HepG2 (cell line): ENCODE results near the gene TUBB2B. TPM values are rescaled to one million over a fixed set of nuclear protein-coding genes. Genes with fewer than 3 reads are reported as not detected.

ENCODE experiments used
- BRD4 ChIP-seq: sonication (generic); formaldehyde crosslinking; IDR thresholded peaks from 2 replicates; pipeline ENCODE4 v1.4.0; 2020; ENCODE audit warnings: missing genetic modification reagents
- CBFB ChIP-seq: sonication (generic); formaldehyde crosslinking; IDR thresholded peaks from 2 replicates; pipeline ENCODE4 v1.4.0; 2020; ENCODE audit warnings: missing genetic modification reagents
- FOXJ3 ChIP-seq: sonication (generic); formaldehyde crosslinking; IDR thresholded peaks from 2 replicates; pipeline ENCODE4 v1.4.0; 2020; ENCODE audit warnings: missing genetic modification reagents, mild to moderate bottlenecking, borderline replicate concordance
- JUNB ChIP-seq: sonication (generic); formaldehyde crosslinking; IDR thresholded peaks from 2 replicates; pipeline ENCODE4 v1.8.0; 2022; ENCODE audit warnings: missing genetic modification reagents, mild to moderate bottlenecking, borderline replicate concordance
- KDM6A ChIP-seq: IDR thresholded peaks from 2 replicates; pipeline ENCODE4 v1.6.1; 2016; ENCODE audit warnings: low read depth
- RCOR2 ChIP-seq: IDR thresholded peaks from 2 replicates; pipeline ENCODE4 v1.6.1; 2016; ENCODE audit warnings: missing biosample characterization, missing genetic modification reagents
- SP1 ChIP-seq, 2 experiments: fragments of 450-650 bp in 1 of 2; sonication (generic) in 1 of 2; formaldehyde crosslinking in 1 of 2; IDR thresholded peaks; 2 replicates each; pipeline versions ENCODE4 v1.4.0 to v1.6.1; 2016 to 2020; ENCODE audit warnings: missing genetic modification reagents in 1 of 2
- U2AF2 ChIP-seq: fragments of 200-400 bp; formaldehyde crosslinking; IDR thresholded peaks from 2 replicates; pipeline ENCODE4 v1.6.1; 2017; ENCODE audit warnings: low read depth, mild to moderate bottlenecking, low read length
- XBP1 ChIP-seq: sonication (generic); formaldehyde crosslinking; IDR thresholded peaks from 2 replicates; pipeline ENCODE4 v1.5.0; 2020; ENCODE audit warnings: missing genetic modification reagents
- ZFX ChIP-seq: sonication (generic); formaldehyde crosslinking; IDR thresholded peaks from 2 replicates; pipeline ENCODE4 v1.4.0; 2020; ENCODE audit warnings: mild to moderate bottlenecking, low read depth, missing genetic modification reagents, moderate library complexity
- ZNF264 ChIP-seq: sonication (generic); formaldehyde crosslinking; IDR thresholded peaks from 2 replicates; pipeline ENCODE4 v1.4.0; 2020; ENCODE audit warnings: missing genetic modification reagents
- ZNF343 ChIP-seq: sonication (generic); formaldehyde crosslinking; IDR thresholded peaks from 2 replicates; pipeline ENCODE4 v1.4.0; 2020; ENCODE audit warnings: mild to moderate bottlenecking, missing genetic modification reagents
- ZNF350 ChIP-seq: sonication (generic); formaldehyde crosslinking; IDR thresholded peaks from 2 replicates; pipeline ENCODE4 v1.4.0; 2020; ENCODE audit warnings: mild to moderate bottlenecking, low read depth, missing genetic modification reagents, borderline replicate concordance
- ZNF546 ChIP-seq: sonication (generic); formaldehyde crosslinking; conservative IDR thresholded peaks from 2 replicates; pipeline ENCODE4 v1.8.1; 2023; ENCODE audit warnings: mild to moderate bottlenecking, missing genetic modification reagents
- ZNF570 ChIP-seq: sonication (generic); formaldehyde crosslinking; IDR thresholded peaks from 2 replicates; pipeline ENCODE4 v1.4.0; 2020; ENCODE audit warnings: mild to moderate bottlenecking, missing genetic modification reagents, borderline replicate concordance
- ZNF644 ChIP-seq: IDR thresholded peaks from 2 replicates; pipeline ENCODE4 v1.6.1; 2016; ENCODE audit warnings: low read depth
- ZNF660 ChIP-seq: sonication (generic); formaldehyde crosslinking; IDR thresholded peaks from 2 replicates; pipeline ENCODE4 v1.5.1; 2020; ENCODE audit warnings: mild to moderate bottlenecking, low read depth, missing genetic modification reagents, borderline replicate concordance
- polyA plus RNA-seq, 8 experiments: library from polyadenylated mRNA; depleted of rRNA in 3 of 8; stranded (reverse) in 7 of 8; unstranded in 1 of 8; fragments of >200 nt; fragmentation: Illumina TruSeq in 4 of 8; extraction: Trizol in 4 of 8; gene quantifications; 2 replicates each; pipeline versions ENCODE4 v1.2.1 to v1.2.3, GENCODE V29; 2011 to 2016; ENCODE audit warnings: low read depth in 4 of 8, missing spikeins in 1 of 8, mixed read lengths in 1 of 8; ENCODE audit not compliant: insufficient read depth in 1 of 8
- total RNA-seq, 5 experiments: library from RNA; depleted of rRNA; stranded (reverse); fragments of >200 nt; fragmentation: Illumina TruSeq; extraction: Trizol; gene quantifications; 2 replicates each; pipeline ENCODE4 v1.2.3, GENCODE V29; 2016; ENCODE audit warnings: low read depth in 1 of 5
- TF ChIP-seq, protein P1 (sequence below): sonication (generic); formaldehyde crosslinking; IDR thresholded peaks from one replicate; pipeline ENCODE4 v1.5.1; 2020; ENCODE audit warnings: mild to moderate bottlenecking, missing genetic modification reagents; ENCODE audit errors: not compliant biosample characterization
- TF ChIP-seq, protein P2 (sequence below): sonication (generic); formaldehyde crosslinking; IDR thresholded peaks from 2 replicates; pipeline ENCODE4 v1.4.0; 2020; ENCODE audit warnings: missing genetic modification reagents

The TUBB2B gene
- total and polyA plus RNA-seq, 2 of the 13 experiments (the other 11 are each of a cell fraction or from before 2014, with no cell fraction given) = 10.3 to 23.6 TPM

DNA sequence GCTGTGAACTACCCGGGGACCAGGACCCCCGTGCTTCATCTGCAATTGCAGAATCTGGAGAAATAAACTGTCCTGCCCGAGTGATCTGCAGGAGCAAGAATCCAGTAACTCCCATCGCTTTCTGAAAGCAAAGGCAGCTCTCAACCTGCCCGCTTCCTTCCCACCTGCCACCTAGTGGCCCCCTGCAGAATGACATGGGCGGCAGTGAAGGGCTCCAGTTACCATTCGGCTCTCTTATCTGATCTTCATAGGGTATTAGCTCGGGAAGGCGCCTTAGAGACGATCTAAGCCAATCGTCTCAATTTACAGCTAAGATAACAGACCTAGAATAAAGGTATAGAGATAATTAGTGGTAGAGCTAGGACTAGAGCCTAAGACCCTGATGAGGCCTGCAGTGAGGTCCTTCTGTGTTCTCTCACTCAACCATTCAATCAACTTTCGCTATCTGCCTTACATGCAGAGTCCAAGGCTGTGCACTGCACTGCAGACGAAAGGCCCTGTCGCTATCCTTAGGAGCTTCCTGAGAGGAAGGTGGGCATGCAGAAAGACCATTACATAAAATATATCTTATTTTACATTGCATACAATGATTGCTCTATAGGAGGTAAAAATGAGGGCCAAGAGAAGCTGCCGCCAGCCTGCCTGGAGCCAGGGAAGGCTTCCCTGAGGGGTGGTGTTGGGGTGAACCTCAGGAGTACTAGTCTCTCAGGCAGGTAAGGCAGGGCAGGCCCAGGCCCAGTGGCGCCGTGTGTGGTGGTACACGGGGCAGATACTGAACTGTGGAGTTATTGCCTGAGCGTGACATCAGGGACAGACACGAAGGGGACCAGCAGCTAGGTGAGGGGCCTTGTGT lies 24.2 kb upstream of the TUBB2B start (continued):
- TF ChIP-seq ZFX = peak; percentile 52
- no peak for TF ChIP-seq XBP1 (CRISPR knock-in tag)
- TF ChIP-seq SP1 (IDR thresholded peaks at IDR 0.05) = no peak
- TF ChIP-seq SP1 (CRISPR knock-in tag; IDR thresholded peaks at IDR 0.05) = peak; percentile 59
- no peak for TF ChIP-seq ZNF343 (CRISPR knock-in tag)
- no peak for TF ChIP-seq ZNF350 (CRISPR knock-in tag)
- no peak for TF ChIP-seq FOXJ3 (CRISPR knock-in tag)
- TF ChIP-seq ZNF546 (CRISPR knock-in tag) = no peak
- TF ChIP-seq BRD4 (CRISPR knock-in tag) = no peak
- TF ChIP-seq JUNB (CRISPR knock-in tag) = no peak
- TF ChIP-seq CBFB (CRISPR knock-in tag) = no peak
- TF ChIP-seq RCOR2 (CRISPR knock-in tag) = peak; percentile 16; the same call in 1 of the 2 replicates
- no peak for TF ChIP-seq KDM6A (CRISPR knock-in tag)
- TF ChIP-seq ZNF570 = no peak
- peak; percentile 44; the same call in 1 of the 2 replicates for TF ChIP-seq ZNF644 (CRISPR knock-in tag)
- no peak for TF ChIP-seq ZNF660 (CRISPR knock-in tag)
- TF ChIP-seq, protein P1, sequence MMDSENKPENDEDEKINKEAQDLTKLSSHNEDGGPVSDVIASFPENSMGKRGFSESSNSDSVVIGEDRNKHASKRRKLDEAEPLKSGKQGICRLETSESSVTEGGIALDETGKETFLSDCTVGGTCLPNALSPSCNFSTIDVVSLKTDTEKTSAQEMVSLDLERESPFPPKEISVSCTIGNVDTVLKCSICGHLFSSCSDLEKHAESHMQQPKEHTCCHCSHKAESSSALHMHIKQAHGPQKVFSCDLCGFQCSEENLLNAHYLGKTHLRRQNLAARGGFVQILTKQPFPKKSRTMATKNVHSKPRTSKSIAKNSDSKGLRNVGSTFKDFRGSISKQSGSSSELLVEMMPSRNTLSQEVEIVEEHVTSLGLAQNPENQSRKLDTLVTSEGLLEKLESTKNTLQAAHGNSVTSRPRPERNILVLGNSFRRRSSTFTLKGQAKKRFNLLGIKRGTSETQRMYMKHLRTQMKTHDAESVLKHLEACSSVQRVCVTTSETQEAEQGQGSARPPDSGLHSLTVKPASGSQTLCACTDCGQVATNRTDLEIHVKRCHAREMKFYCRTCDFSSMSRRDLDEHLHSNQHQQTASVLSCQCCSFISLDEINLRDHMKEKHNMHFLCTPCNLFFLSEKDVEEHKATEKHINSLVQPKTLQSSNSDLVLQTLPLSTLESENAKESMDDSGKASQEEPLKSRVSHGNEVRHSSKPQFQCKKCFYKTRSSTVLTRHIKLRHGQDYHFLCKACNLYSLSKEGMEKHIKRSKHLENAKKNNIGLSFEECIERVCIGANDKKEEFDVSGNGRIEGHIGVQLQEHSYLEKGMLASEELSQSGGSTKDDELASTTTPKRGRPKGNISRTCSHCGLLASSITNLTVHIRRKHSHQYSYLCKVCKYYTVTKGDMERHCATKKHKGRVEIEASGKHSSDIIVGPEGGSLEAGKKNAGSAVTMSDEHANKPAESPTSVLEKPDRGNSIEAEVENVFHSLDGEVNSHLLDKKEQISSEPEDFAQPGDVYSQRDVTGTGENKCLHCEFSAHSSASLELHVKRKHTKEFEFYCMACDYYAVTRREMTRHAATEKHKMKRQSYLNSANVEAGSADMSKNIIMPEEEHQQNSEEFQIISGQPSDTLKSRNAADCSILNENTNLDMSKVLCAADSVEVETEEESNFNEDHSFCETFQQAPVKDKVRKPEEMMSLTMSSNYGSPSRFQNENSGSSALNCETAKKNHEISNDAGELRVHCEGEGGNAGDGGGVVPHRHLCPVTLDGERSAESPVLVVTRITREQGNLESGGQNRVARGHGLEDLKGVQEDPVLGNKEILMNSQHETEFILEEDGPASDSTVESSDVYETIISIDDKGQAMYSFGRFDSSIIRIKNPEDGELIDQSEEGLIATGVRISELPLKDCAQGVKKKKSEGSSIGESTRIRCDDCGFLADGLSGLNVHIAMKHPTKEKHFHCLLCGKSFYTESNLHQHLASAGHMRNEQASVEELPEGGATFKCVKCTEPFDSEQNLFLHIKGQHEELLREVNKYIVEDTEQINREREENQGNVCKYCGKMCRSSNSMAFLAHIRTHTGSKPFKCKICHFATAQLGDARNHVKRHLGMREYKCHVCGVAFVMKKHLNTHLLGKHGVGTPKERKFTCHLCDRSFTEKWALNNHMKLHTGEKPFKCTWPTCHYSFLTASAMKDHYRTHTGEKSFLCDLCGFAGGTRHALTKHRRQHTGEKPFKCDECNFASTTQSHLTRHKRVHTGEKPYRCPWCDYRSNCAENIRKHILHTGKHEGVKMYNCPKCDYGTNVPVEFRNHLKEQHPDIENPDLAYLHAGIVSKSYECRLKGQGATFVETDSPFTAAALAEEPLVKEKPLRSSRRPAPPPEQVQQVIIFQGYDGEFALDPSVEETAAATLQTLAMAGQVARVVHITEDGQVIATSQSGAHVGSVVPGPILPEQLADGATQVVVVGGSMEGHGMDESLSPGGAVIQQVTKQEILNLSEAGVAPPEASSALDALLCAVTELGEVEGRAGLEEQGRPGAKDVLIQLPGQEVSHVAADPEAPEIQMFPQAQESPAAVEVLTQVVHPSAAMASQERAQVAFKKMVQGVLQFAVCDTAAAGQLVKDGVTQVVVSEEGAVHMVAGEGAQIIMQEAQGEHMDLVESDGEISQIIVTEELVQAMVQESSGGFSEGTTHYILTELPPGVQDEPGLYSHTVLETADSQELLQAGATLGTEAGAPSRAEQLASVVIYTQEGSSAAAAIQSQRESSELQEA (CRISPR knock-in tag) = no peak
- TF ChIP-seq U2AF2 = no peak
- no peak for TF ChIP-seq ZNF264
- TF ChIP-seq, protein P2, sequence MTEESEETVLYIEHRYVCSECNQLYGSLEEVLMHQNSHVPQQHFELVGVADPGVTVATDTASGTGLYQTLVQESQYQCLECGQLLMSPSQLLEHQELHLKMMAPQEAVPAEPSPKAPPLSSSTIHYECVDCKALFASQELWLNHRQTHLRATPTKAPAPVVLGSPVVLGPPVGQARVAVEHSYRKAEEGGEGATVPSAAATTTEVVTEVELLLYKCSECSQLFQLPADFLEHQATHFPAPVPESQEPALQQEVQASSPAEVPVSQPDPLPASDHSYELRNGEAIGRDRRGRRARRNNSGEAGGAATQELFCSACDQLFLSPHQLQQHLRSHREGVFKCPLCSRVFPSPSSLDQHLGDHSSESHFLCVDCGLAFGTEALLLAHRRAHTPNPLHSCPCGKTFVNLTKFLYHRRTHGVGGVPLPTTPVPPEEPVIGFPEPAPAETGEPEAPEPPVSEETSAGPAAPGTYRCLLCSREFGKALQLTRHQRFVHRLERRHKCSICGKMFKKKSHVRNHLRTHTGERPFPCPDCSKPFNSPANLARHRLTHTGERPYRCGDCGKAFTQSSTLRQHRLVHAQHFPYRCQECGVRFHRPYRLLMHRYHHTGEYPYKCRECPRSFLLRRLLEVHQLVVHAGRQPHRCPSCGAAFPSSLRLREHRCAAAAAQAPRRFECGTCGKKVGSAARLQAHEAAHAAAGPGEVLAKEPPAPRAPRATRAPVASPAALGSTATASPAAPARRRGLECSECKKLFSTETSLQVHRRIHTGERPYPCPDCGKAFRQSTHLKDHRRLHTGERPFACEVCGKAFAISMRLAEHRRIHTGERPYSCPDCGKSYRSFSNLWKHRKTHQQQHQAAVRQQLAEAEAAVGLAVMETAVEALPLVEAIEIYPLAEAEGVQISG = no peak
